RWPE1 (cell line): ENCODE measurements around the gene C1QTNF3.
A peak's percentile ranks its signal among the peaks of the same experiment; 100 is the strongest.

Experiments used
- CTCF ChIA-PET: fragments of 350-600 bp; sonication (Branson Sonifier 250); formaldehyde crosslinking; extraction: SDS; loops from one replicate; lab custom pipeline; 2021; lab: Yijun Ruan, JAX
- POLR2A ChIA-PET: fragments of 400-600 bp; formaldehyde crosslinking; extraction: SDS; loops from one replicate; lab custom pipeline; 2020; ENCODE audit warnings: antibody characterized with exemption; ENCODE audit not compliant: low non-redundant PET; lab: Yijun Ruan, JAX
- DNase-seq: peaks from one replicate; pipeline ENCODE4 v3.0.0; 2012; ENCODE audit warnings: low spot score
- H3K27ac ChIP-seq: fragments of 450-650 bp; 2 replicates; pipeline ENCODE4 v1.5.1; 2017
- CTCF ChIP-seq: fragments of 450-650 bp; conservative IDR thresholded peaks from 2 replicates; pipeline ENCODE4 v1.5.1; 2017; ENCODE audit warnings: low read depth, mild to moderate bottlenecking

C1QTNF3 gene

DNA sequence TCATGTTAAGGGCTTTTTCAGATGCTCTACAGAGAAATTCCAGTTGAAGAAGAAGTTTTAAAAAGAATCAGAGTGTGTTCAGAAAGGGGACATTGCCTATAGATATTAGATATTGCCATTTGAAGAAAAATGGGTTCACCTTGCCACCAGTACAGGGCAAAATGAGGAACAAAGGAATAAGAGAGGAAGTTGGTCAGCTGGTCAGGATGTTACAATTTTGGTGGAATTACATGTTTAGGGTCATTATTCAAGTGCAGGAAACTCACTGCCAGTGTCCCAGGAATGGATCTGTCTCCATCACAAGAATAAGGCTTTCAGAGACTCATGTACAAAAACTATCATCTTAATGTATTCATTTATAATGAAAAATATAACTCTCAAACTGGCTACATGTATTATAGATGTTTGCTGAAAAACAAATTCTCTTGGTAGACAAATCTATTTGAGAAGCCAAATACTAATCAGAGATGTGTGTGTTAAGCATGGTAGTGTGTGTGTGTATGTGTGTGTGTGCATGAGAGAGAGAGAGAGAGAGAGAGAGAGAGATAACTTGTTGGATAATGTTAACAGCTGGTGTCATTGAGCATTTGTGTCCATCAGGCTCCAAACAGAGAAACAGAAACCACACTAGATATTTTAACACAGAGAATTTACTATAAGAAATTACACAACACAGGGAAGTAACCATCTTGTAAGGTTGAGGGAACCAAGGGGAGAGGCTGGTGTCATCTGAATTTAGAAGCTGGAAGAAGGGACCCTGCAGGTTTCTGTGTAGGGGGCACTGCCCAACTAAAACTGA, 5.0 kb upstream of the C1QTNF3 start:
- no peak overlapping the region for H3K27ac ChIP-seq
- POLR2A ChIA-PET: no interaction called here
- no peak for DNase-seq
- TF ChIP-seq CTCF: no peak
- CTCF ChIA-PET: interaction anchor here (1.1 kb wide), 1 partner anchor 51 kb away, joined by 6 read pairs; no protein-coding TSS in a partner anchor

- ChIA-PET POLR2A (no interaction called here), CTCF (no interaction called here)
- no peak for TF ChIP-seq CTCF
- no peak overlapping the region for H3K27ac ChIP-seq
- DNase-seq: no peak
These were observed 4.1 kb upstream of the C1QTNF3 start for GRCh38 chr5:34047143-34047542.

- TF ChIP-seq CTCF: no peak
- DNase-seq: peak; percentile 40
- H3K27ac ChIP-seq: no peak overlapping the region
- ChIA-PET POLR2A (no interaction called here), CTCF (no interaction called here)
These were observed 3.0 kb upstream of the C1QTNF3 start for GRCh38 chr5:34045996-34046395.

DNA sequence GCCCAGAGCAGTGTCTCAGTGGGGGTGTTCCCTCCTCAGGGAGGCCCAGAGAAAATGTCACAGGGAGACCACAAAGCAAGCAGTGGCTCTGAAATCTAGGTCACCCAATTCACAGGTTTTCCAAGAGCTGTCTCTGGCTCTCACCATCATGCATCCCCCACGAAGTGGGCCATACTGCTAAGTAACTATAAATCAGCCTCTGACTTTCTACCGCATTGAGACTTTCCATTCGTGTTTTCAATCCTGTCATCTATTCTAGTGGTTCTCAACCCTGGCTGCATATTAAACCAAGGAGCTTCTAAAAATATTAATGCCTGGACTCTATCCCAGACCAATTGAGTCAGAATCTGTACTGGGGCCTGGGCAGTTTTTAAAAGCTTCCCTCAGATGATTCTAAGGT, 2.0 kb upstream of the C1QTNF3 start:
- DNase-seq: no peak
- no peak for TF ChIP-seq CTCF
- CTCF ChIA-PET: no interaction called here
- POLR2A ChIA-PET: no interaction called here
- H3K27ac ChIP-seq: no peak overlapping the region

DNA sequence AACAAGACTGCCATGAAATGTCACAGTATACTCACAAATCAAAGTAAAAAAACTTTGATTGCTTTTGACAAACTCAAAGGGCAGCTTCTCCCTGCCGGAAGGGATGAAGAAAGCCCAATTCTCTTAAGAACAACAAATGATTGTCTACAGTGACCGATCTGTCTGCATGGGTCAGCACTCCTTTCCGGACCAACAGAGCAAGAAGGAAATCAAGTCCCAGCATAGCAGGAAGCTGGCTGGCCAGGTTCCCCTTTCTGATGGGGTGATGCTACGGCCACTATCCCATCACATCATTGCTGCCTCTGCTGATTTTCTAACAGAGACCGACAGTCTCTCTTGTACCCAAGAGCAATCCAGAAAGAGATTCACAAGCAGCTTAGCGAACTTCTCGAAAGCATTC, 692 bp downstream of the C1QTNF3 start:
- no peak for TF ChIP-seq CTCF
- no peak overlapping the region for H3K27ac ChIP-seq
- no peak for DNase-seq
- ChIA-PET POLR2A (no interaction called here), CTCF (interaction anchor here (0.7 kb wide), 1 partner anchor 45 kb away, joined by 3 read pairs; no protein-coding TSS in a partner anchor)

- ChIA-PET CTCF (no interaction called here), POLR2A (no interaction called here)
- no peak overlapping the region for H3K27ac ChIP-seq
- TF ChIP-seq CTCF: no peak
- no peak for DNase-seq
These were observed 1.6 kb downstream of the C1QTNF3 start for GRCh38 chr5:34041247-34041972.
